Smooth muscle cell (in vitro differentiated cells): ENCODE results near the gene NGEF. TPM values are rescaled to one million over a fixed set of nuclear protein-coding genes. Genes with fewer than 3 reads are reported as not detected.

Experiments used
- DNase-seq: peaks from one replicate; lab custom pipeline; 2025; ENCODE audit not compliant: unreplicated experiment; lab: John Stamatoyannopoulos, UW
- H2AFZ ChIP-seq: fragments of 200-600 bp; sonication (generic); 2 replicates; pipeline ENCODE4 v1.6.0; 2016; ENCODE audit warnings: antibody characterized with exemption, low read depth, mild to moderate bottlenecking
- H3F3A ChIP-seq: fragments of 200-600 bp; sonication (generic); 2 replicates; pipeline ENCODE4 v1.6.0; 2017; ENCODE audit warnings: antibody characterized with exemption, low read depth
- H3K27ac ChIP-seq: fragments of 200-600 bp; sonication (generic); 2 replicates; pipeline ENCODE4 v1.5.1; 2016; ENCODE audit warnings: low read depth, mild to moderate bottlenecking
- H3K27me3 ChIP-seq: fragments of 200-600 bp; sonication (generic); 2 replicates; pipeline ENCODE4 v1.6.1; 2016; ENCODE audit warnings: low read depth, mild to moderate bottlenecking
- H3K36me3 ChIP-seq: fragments of 200-600 bp; sonication (generic); 2 replicates; pipeline ENCODE4 v1.5.1; 2016; ENCODE audit warnings: low read depth
- H3K4me1 ChIP-seq: fragments of 200-600 bp; sonication (generic); 2 replicates; pipeline ENCODE4 v1.5.1; 2016; ENCODE audit warnings: low read depth
- H3K4me2 ChIP-seq: fragments of 200-600 bp; sonication (generic); 2 replicates; pipeline ENCODE4 v1.6.0; 2016; ENCODE audit warnings: mild to moderate bottlenecking
- H3K4me3 ChIP-seq: fragments of 200-600 bp; sonication (generic); 2 replicates; pipeline ENCODE4 v1.5.1; 2016; ENCODE audit warnings: mild to moderate bottlenecking
- H3K79me2 ChIP-seq: fragments of 200-600 bp; sonication (generic); 2 replicates; pipeline ENCODE4 v1.6.0; 2016; ENCODE audit warnings: low read depth, mild to moderate bottlenecking
- H3K9ac ChIP-seq: fragments of 200-600 bp; sonication (generic); 2 replicates; pipeline ENCODE4 v1.6.0; 2016; ENCODE audit warnings: low read depth
- H3K9me3 ChIP-seq: fragments of 200-600 bp; sonication (generic); replicated peaks from 2 replicates; pipeline ENCODE4 v1.5.1; 2016; ENCODE audit warnings: low read depth
- H4K20me1 ChIP-seq: fragments of 200-600 bp; sonication (generic); 2 replicates; pipeline ENCODE4 v1.6.0; 2016; ENCODE audit warnings: low read depth
- CTCF ChIP-seq: fragments of 200-600 bp; sonication (generic); IDR thresholded peaks from 2 replicates; pipeline ENCODE4 v1.5.1; 2017; ENCODE audit warnings: borderline replicate concordance, mild to moderate bottlenecking, antibody characterized with exemption; ENCODE audit not compliant: insufficient read depth, poor library complexity, severe bottlenecking
- WGBS: methylation state at CpG from one replicate; pipeline ENCODE4 v1.1.7; 2016; ENCODE audit warnings: low lambda C conversion rate; 5-methylcytosine and 5-hydroxymethylcytosine counted together
- polyA plus RNA-seq: library from polyadenylated mRNA; unstranded; fragments of >200 nt; fragmentation: Nextera tagmentation; extraction: Ambion mirVana; gene quantifications from 2 replicates; pipeline ENCODE4 v1.2.1, GENCODE V29; 2016
- total RNA-seq: library from RNA; depleted of rRNA; stranded (reverse); fragments of >200 nt; gene quantifications from 2 replicates; pipeline ENCODE4 v1.2.3, GENCODE V29; 2014

NGEF gene
- total and polyA plus RNA-seq, 2 experiments from 2014 or later, result 0.09 TPM; not detected in 1

DNA sequence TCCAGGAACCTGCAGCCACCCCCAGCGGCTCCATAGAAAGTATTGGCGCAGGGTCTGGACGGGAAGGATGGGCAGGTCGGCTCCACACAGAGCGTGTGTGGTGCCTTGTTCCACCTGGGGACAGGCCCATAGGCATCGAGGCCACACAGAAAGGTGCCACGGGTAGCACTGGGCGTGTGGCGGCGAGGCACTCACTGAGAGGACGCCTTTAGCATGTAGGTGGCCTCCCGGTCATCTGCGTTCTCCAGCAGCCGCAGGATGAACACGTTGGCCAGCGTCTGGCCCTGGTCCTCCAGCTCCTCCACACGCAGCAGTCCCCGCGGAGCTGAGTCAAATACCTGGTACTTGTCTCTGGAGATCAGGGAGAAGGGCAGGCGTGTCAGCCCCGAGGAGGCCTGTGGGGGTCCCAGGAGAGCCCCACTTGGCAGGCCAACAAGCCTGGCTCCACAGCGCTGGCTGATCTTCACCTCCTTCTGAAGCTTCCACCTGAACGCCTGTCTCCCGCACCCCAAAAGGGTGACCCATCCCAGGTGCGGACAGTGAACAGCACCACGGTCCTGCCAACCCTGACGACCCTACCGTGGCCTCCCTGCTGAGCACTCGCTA lies 129.8 kb downstream of the NGEF start:
- H3K27me3 ChIP-seq, result no peaks in the 10 kb centered on the region
- no peak overlapping the region for H3K4me3 ChIP-seq
- no peaks in the 10 kb centered on the region for H3K9me3 ChIP-seq
- no peaks in the 10 kb centered on the region for H4K20me1 ChIP-seq
- no peak overlapping the region for H3K4me2 ChIP-seq
- 92% methylated on average over 28 of the region's 29 CpGs for WGBS
- no peak overlapping the region for H3K9ac ChIP-seq
- no peaks in the 10 kb centered on the region for H3F3A ChIP-seq
- H3K27ac ChIP-seq, result no peak overlapping the region
- DNase-seq, result no peak
- H3K4me1 ChIP-seq, result no peaks in the 10 kb centered on the region
- H2AFZ ChIP-seq, result no peak overlapping the region
- no peaks in the 10 kb centered on the region for H3K36me3 ChIP-seq
- no peak for TF ChIP-seq CTCF
- H3K79me2 ChIP-seq, result no peaks in the 10 kb centered on the region

DNA sequence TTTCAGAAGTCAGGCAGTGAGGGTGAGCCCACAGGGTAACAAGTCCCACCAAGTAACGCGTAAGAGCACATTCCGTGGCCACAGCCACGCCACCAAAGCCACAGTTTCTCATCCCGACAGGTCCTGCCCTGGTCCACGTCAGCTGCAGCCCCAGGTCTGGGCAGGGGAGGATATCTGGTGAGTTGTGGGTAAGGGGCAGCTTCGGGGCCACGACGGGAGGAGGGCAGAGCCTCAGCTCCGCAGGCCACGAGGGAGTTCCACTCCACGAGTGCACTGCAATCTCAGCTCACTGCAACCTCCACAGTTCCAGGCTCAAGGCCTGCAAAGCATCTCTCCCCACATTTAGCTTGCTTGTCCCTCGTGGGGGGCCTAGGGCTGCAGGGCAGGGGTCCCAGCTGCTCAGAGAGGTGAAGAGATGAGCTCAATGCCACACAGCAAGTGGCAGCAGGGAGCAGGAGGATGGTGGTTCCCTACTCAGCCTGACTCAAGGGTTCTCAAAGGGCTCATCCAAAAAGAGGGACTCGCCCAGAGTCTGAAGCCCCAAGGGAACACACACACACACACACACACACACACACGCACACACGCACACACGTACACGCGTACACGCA lies 130.4 kb downstream of the NGEF start:
- Histone ChIP-seq H3K9ac (no peak overlapping the region), H3K79me2 (no peaks in the 10 kb centered on the region), H2AFZ (no peak overlapping the region), H3K4me1 (no peaks in the 10 kb centered on the region), H3K36me3 (no peaks in the 10 kb centered on the region), H3K27ac (no peak overlapping the region), H3K9me3 (no peaks in the 10 kb centered on the region), H3K4me3 (no peak overlapping the region), H4K20me1 (no peaks in the 10 kb centered on the region), H3F3A (no peaks in the 10 kb centered on the region), H3K4me2 (no peak overlapping the region), H3K27me3 (no peaks in the 10 kb centered on the region)
- 94% methylated on average over 20 of the region's 20 CpGs for WGBS
- no peak for DNase-seq
- TF ChIP-seq CTCF, result no peak

DNA sequence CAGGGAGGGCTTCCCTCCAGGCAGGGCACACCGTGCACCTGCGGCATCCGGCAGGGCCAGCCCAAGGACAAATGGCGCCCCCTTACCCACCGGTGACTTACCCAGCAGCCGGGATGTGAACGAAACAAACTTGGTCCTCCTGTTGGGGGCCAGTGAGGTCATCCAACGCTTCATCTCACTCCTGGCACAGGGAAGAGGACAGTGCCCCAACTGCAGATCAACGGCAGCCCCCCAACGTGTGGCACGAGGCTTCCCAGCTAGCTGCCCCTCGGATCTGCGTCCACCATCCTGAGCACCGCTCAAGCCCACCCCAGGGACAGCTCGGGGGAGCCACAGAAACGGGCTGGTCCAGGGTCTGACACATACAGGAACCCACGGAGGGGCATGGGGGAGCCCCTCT lies 131.0 kb downstream of the NGEF start:
- Histone ChIP-seq H3K27me3 (peaks cover 2% of the 10 kb centered on the region), H3K4me1 (no peaks in the 10 kb centered on the region), H3K27ac (no peak overlapping the region), H3K36me3 (no peaks in the 10 kb centered on the region), H3K4me3 (no peak overlapping the region), H4K20me1 (no peaks in the 10 kb centered on the region), H2AFZ (no peak overlapping the region), H3K79me2 (no peaks in the 10 kb centered on the region), H3K9me3 (no peaks in the 10 kb centered on the region), H3F3A (no peaks in the 10 kb centered on the region), H3K9ac (no peak overlapping the region), H3K4me2 (no peak overlapping the region)
- TF ChIP-seq CTCF, result no peak
- no peak for DNase-seq
- WGBS, result 93% methylated on average over 17 of the region's 17 CpGs
